ENCODE measurements around the gene SART3. TPM values are rescaled to one million over a fixed set of nuclear protein-coding genes. Genes with fewer than 3 reads are reported as not detected.

Gene SART3
- total and polyA plus RNA-seq, 2 of the 4 experiments (the other 2 are of a cell fraction) = 22.6 to 37.8 TPM

DNA sequence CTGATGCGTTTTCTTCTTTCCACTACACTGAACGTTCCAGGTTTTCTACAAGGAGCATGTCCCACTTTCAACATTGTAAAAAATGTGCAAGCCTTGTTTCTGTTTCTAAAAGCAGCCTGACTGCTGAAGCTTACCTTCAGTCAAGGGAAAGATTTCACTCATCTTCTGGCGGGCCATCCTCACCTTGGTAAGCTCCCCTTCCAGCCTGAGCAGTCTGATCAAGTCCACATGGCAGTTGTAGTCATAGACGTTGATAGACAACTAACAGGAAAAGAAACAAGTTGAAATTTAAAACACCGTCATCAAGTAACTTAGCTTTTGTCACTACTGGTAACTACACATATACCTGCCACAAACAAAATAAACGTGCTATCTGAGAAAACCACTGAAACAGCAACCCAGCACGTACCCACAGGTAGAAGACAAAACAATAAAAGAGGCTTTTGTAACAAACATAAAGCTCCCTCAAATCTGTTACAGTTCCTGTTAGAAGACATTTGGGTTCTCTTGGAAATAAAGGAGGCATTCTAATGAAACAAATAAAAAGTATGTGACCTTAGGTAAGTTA is 11.9 kb downstream of the SART3 start:
- H3K79me1 ChIP-seq (ENCODE audit: low read depth in 1 of 2, low read length in 2 of 2) = peaks cover 26 to 48% of the 10 kb centered on the region in 2 experiments
- no peaks in the 10 kb centered on the region for H3K9me3 ChIP-seq (ENCODE audit: control insufficient read depth, insufficient read depth, low read length)
- H3K27ac ChIP-seq (ENCODE audit: insufficient read depth, low read length) = no peak overlapping the region
- H3K27me3 ChIP-seq (ENCODE audit: control insufficient read depth, insufficient read depth, low read length) = no peaks in the 10 kb centered on the region
- H3K4me1 ChIP-seq (ENCODE audit: control insufficient read depth, insufficient read depth, low read length) = no peaks in the 10 kb centered on the region
- peaks cover 31% of the 10 kb centered on the region for H4K20me1 ChIP-seq (ENCODE audit: insufficient read depth, low read length)
- ATAC-seq (ENCODE audit: low read depth) = no peak
- H2BK20ac ChIP-seq (ENCODE audit: low read depth, low read length) = no peak overlapping the region
- dilution Hi-C loops (cut with HindIII; ENCODE audit: low sequenced_read_pairs, unreplicated experiment) = no loop called here
- no peak overlapping the region for H3K14ac ChIP-seq (replicated peaks; ENCODE audit: low read depth, low read length)
- no peak overlapping the region for H3K23ac ChIP-seq (ENCODE audit: low read depth, low read length)
- H3K18ac ChIP-seq (ENCODE audit: low read depth, low read length) = no peak overlapping the region
- H3K9ac ChIP-seq (ENCODE audit: low read depth, low read length) = no peak overlapping the region
- in situ Hi-C loops (cut with MboI; ENCODE audit: low sequenced_read_pairs) = no loop called here
- WGBS, 2 experiments (ENCODE audit: extremely low coverage in 2 of 2, insufficient read length in 1 of 2) = 100% methylated on average over 1 of the region's 7 CpGs; no CpG with 5 or more reads in 1 of the 2 experiments
- H3K4me2 ChIP-seq (ENCODE audit: low read depth, low read length) = no peak overlapping the region
- no peak overlapping the region for H4K91ac ChIP-seq (ENCODE audit: insufficient read depth, low read depth, low read length)
- no peak overlapping the region for H4K5ac ChIP-seq (ENCODE audit: low read depth, low read length)
- no peak overlapping the region for H2AK9ac ChIP-seq (replicated peaks; ENCODE audit: low read depth, low read length, poor library complexity)
- no peak overlapping the region for H3K4ac ChIP-seq (ENCODE audit: low read depth, low read length)
- no peak overlapping the region for H2BK15ac ChIP-seq (ENCODE audit: low read depth, low read length)
- TF ChIP-seq BHLHE40 (IDR thresholded peaks at IDR 0.05; ENCODE audit: low read depth, low read length) (no peak), NFE2L2 (IDR thresholded peaks at IDR 0.05; ENCODE audit: low read depth, low read length) (no peak), USF2 (IDR thresholded peaks at IDR 0.05; ENCODE audit: low read depth, low read length) (no peak), FOS (IDR thresholded peaks at IDR 0.05; ENCODE audit: low read depth, low read length) (no peak), MXI1 (IDR thresholded peaks at IDR 0.05; ENCODE audit: borderline replicate concordance, low read depth, low read length) (no peak), RAD21 (IDR thresholded peaks at IDR 0.05; ENCODE audit: low read length) (no peak), MAFK (IDR thresholded peaks at IDR 0.05; ENCODE audit: low read depth, low read length) (no peak), SMC3 (IDR thresholded peaks at IDR 0.05; ENCODE audit: low read depth, low read length) (no peak), CTCF (conservative IDR thresholded peaks at IDR 0.05; ENCODE audit: low read depth, low read length) (no peak), RCOR1 (IDR thresholded peaks at IDR 0.05; ENCODE audit: insufficient replicate concordance, low read length) (no peak), MAZ (IDR thresholded peaks at IDR 0.05; ENCODE audit: borderline replicate concordance, low read depth, low read length) (no peak), CHD1 (IDR thresholded peaks at IDR 0.05; ENCODE audit: low read depth, low read length) (no peak), CEBPB (IDR thresholded peaks at IDR 0.05; ENCODE audit: low read depth, low read length) (no peak), RFX5 (IDR thresholded peaks at IDR 0.05; ENCODE audit: low read depth, low read length) (no peak), POLR2A (IDR thresholded peaks at IDR 0.05; ENCODE audit: low read depth, low read length) (no peak)
- TF ChIP-seq, protein P1, sequence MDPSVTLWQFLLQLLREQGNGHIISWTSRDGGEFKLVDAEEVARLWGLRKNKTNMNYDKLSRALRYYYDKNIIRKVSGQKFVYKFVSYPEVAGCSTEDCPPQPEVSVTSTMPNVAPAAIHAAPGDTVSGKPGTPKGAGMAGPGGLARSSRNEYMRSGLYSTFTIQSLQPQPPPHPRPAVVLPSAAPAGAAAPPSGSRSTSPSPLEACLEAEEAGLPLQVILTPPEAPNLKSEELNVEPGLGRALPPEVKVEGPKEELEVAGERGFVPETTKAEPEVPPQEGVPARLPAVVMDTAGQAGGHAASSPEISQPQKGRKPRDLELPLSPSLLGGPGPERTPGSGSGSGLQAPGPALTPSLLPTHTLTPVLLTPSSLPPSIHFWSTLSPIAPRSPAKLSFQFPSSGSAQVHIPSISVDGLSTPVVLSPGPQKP (IDR thresholded peaks at IDR 0.05; ENCODE audit: borderline replicate concordance, low read depth, low read length) = no peak
- H2AFZ ChIP-seq (replicated peaks; ENCODE audit: low read length, poor library complexity) = no peak overlapping the region
- CTCF ChIA-PET = interaction anchor here (1.1 kb wide), 1 partner anchor 16 kb away, joined by 4 read pairs; no protein-coding TSS in a partner anchor
- no peak overlapping the region for H3K4me3 ChIP-seq (ENCODE audit: insufficient read depth, low read depth, low read length)
- DNase-seq = no peak
- H2AK5ac ChIP-seq (ENCODE audit: low read depth, low read length) = no peak overlapping the region
- H2BK5ac ChIP-seq (ENCODE audit: low read depth, low read length, poor library complexity, severe bottlenecking) = no peak overlapping the region
- POLR2A ChIA-PET (ENCODE audit: unreplicated experiment) = no interaction called here
- no peak overlapping the region for H3K56ac ChIP-seq (ENCODE audit: extremely low read depth, insufficient read depth, low read length)
- no peak overlapping the region for H2BK120ac ChIP-seq (ENCODE audit: low read depth, low read length)
- intact Hi-C loops (cut with micrococcal nuclease) = no loop called here
- H4K8ac ChIP-seq (ENCODE audit: low read depth in 2 of 2, low read length in 2 of 2) = no peak overlapping the region
- peaks cover 31% of the 10 kb centered on the region for H3K36me3 ChIP-seq (ENCODE audit: control insufficient read depth, insufficient read depth, low read length)
- BruUV-seq (replicated peaks) = no TSS peak
- H3K9me1 ChIP-seq (ENCODE audit: insufficient read depth, low read length) = peaks cover 6% of the 10 kb centered on the region

Data from IMR-90 (cell line).